Esophagus squamous epithelium (tissue), 5 donors: ENCODE measurements around the gene SFMBT1. TPM values are rescaled to one million over a fixed set of nuclear protein-coding genes. Genes with fewer than 3 reads are reported as not detected.
A peak's percentile ranks its signal among the peaks of the same experiment; 100 is the strongest.

Experiments
- DNase-seq: peaks from one replicate; lab custom pipeline; 2025; lab: John Stamatoyannopoulos, UW
- H3K27ac ChIP-seq, 4 donors: fragments of 200-600 bp; sonication (generic); one replicate each; pipeline ENCODE4 v1.5.1; 2016 to 2019; ENCODE audit warnings: mild to moderate bottlenecking in 1 of 4
- H3K27me3 ChIP-seq, 4 donors: fragments of 200-600 bp; sonication (generic); 1 replicate in 3 of 4; 2 replicates in 1 of 4; pipeline versions ENCODE4 v1.5.1 to v1.6.0; 2017 to 2021; ENCODE audit warnings: antibody characterized with exemption in 1 of 4
- H3K36me3 ChIP-seq, 3 donors: fragments of 200-600 bp; sonication (generic); one replicate each; pipeline ENCODE4 v1.5.1; 2016 to 2019
- H3K4me1 ChIP-seq, 3 donors: fragments of 200-600 bp; sonication (generic); one replicate each; pipeline ENCODE4 v1.5.1; 2017 to 2019
- H3K4me3 ChIP-seq, 4 donors: fragments of 200-600 bp; sonication (generic); 1 replicate in 3 of 4; 2 replicates in 1 of 4; pipeline ENCODE4 v1.5.1; 2016 to 2019; ENCODE audit warnings: mild to moderate bottlenecking in 2 of 4, moderate library complexity in 1 of 4
- H3K9me3 ChIP-seq, 3 donors: fragments of 200-600 bp; sonication (generic); one replicate each; pipeline ENCODE4 v1.5.1; 2016 to 2019
- CTCF ChIP-seq, 6 experiments: fragments of 450-650 bp in 4 of 6; fragments of 200-600 bp in 2 of 6; sonication (generic) in 2 of 6; IDR thresholded peaks; one replicate each; pipeline ENCODE4 v1.5.1; 2016 to 2019; ENCODE audit warnings: antibody characterized with exemption in 6 of 6, mild to moderate bottlenecking in 4 of 6, moderate library complexity in 4 of 6
- POLR2A ChIP-seq, 4 donors: fragments of 450-650 bp; IDR thresholded peaks; one replicate each; pipeline ENCODE4 v1.6.1; 2017; ENCODE audit warnings: antibody characterized with exemption in 4 of 4, mild to moderate bottlenecking in 4 of 4, moderate library complexity in 3 of 4
- WGBS, 2 donors: methylation state at CpG; one replicate each; pipeline ENCODE4 v1.1.5; 2018; 5-methylcytosine and 5-hydroxymethylcytosine counted together
- intact Hi-C: fragments of 100-400 bp; cut with DNase I; formaldehyde crosslinking; loops from one replicate; pipeline ENCODE4 v1.15.0; 2022
- total RNA-seq, 4 donors: library from RNA; depleted of rRNA; stranded (reverse); fragments of >200 nt; gene quantifications; one replicate each; pipeline ENCODE4 v1.1.0, GENCODE V29; 2016
- donor health status: DM: yes; HTN: yes; CAD: no.

The SFMBT1 gene
- 10 to 100 TPM in 2 of 4 donors, 1 to 10 TPM in 2; 6.6 to 26.7 (median 9.4) TPM for total RNA-seq

- intact Hi-C loops = no loop called here
- Histone ChIP-seq H3K27ac (peak within 1 kb of the TSS; percentile 91 to 97 (median 94)), H3K4me3 (peak within 1 kb of the TSS; percentile 85 to 95 (median 89)), H3K9me3 (no peaks in the 10 kb centered on the region), H3K4me1 (peaks cover 0 to 31% (median 6%) of the 10 kb centered on the region in 3 donors), H3K36me3 (no peaks in the 10 kb centered on the region), H3K27me3 (no peaks in the 10 kb centered on the region)
- WGBS, 2 donors = 0% methylated on average over 3 to 23 of the region's 117 CpGs
- no peak for DNase-seq
- TF ChIP-seq CTCF (IDR thresholded peaks at IDR 0.05) (no peak), POLR2A (IDR thresholded peaks at IDR 0.05) (peak in 1 of 4 donors; percentile 38)
Observed at GRCh38 chr3:53045518-53046170, at the start of gene SFMBT1. Gene SFMBT1 (minus strand): TSS chr3:53046073. CDS start chr3:52969128, 76,945 bp downstream.

GRCh38 chr3:53092942-53093341, 47.1 kb upstream of the SFMBT1 start:
- TF ChIP-seq POLR2A (IDR thresholded peaks at IDR 0.05) (no peak), CTCF (IDR thresholded peaks at IDR 0.05) (no peak)
- H3K4me3 ChIP-seq = no peak overlapping the region
- 77 to 83% methylated on average over 2 of the region's 2 CpGs for WGBS, 2 donors
- H3K27me3 ChIP-seq = no peaks in the 10 kb centered on the region
- DNase-seq = no peak
- no peaks in the 10 kb centered on the region for H3K9me3 ChIP-seq
- intact Hi-C loops = no loop called here
- peaks cover 5 to 88% (median 7%) of the 10 kb centered on the region in 3 donors for H3K36me3 ChIP-seq
- no peak overlapping the region for H3K27ac ChIP-seq
- H3K4me1 ChIP-seq = peaks cover 0 to 25% (median 16%) of the 10 kb centered on the region in 3 donors

- H3K36me3 ChIP-seq = peaks cover 5 to 88% (median 7%) of the 10 kb centered on the region in 3 donors
- TF ChIP-seq CTCF (IDR thresholded peaks at IDR 0.05) = no peak
- TF ChIP-seq POLR2A (IDR thresholded peaks at IDR 0.05) = no peak
Observed at GRCh38 chr3:53092216-53092615, 46.3 kb upstream of the SFMBT1 start.

GRCh38 chr3:53091011-53091410, 45.1 kb upstream of the SFMBT1 start:
- Histone ChIP-seq H3K27ac (no peak overlapping the region), H3K4me1 (peaks cover 0 to 25% (median 16%) of the 10 kb centered on the region in 3 donors), H3K27me3 (no peaks in the 10 kb centered on the region), H3K4me3 (no peak overlapping the region), H3K9me3 (no peaks in the 10 kb centered on the region), H3K36me3 (peaks cover 5 to 80% (median 7%) of the 10 kb centered on the region in 3 donors)
- intact Hi-C loops = no loop called here
- no peak for DNase-seq
- 82 to 85% methylated on average over 3 to 5 of the region's 5 CpGs for WGBS, 2 donors
- TF ChIP-seq POLR2A (IDR thresholded peaks at IDR 0.05) (no peak), CTCF (IDR thresholded peaks at IDR 0.05) (no peak)

More at GRCh38 chr3:53092216-53092615, 46.3 kb upstream of the SFMBT1 start:
- WGBS, 2 donors = 92 to 94% methylated on average over 11 of the region's 11 CpGs
- Histone ChIP-seq H3K4me1 (peaks cover 0 to 25% (median 16%) of the 10 kb centered on the region in 3 donors), H3K27me3 (no peaks in the 10 kb centered on the region), H3K27ac (no peak overlapping the region), H3K4me3 (no peak overlapping the region), H3K9me3 (no peaks in the 10 kb centered on the region)
- intact Hi-C loops = no loop called here
- DNase-seq = no peak

GRCh38 chr3:53089511-53089910, 43.6 kb upstream of the SFMBT1 start:
- no peak overlapping the region for H3K4me3 ChIP-seq
- peak overlapping the region in 3 of 4 donors; percentile 11 to 35 (median 17) for H3K27ac ChIP-seq
- H3K9me3 ChIP-seq = no peaks in the 10 kb centered on the region
- DNase-seq = no peak
- WGBS, 2 donors = 20 to 33% methylated on average over 1 to 2 of the region's 6 CpGs
- no peaks in the 10 kb centered on the region for H3K27me3 ChIP-seq
- H3K4me1 ChIP-seq = peaks cover 3 to 35% (median 16%) of the 10 kb centered on the region in 3 donors
- no peak for TF ChIP-seq CTCF (IDR thresholded peaks at IDR 0.05)
- no peak for TF ChIP-seq POLR2A (IDR thresholded peaks at IDR 0.05)
- intact Hi-C loops = no loop called here
- H3K36me3 ChIP-seq = peaks cover 5 to 65% (median 7%) of the 10 kb centered on the region in 3 donors
